Panc1 (cell line): ENCODE measurements around the gene ABCA7. TPM values are rescaled to one million over a fixed set of nuclear protein-coding genes. Genes with fewer than 3 reads are reported as not detected.

Experiments
- ATAC-seq: fragments of 200-7000 bp; cut with Tn5 transposase; 2 replicates; pipeline ENCODE4 v1.9.1; 2020; ENCODE audit warnings: mild to moderate bottlenecking, moderate library complexity
- BruUV-seq: library from RNA; stranded (reverse); fragments of 400-500 nt; replicated peaks from 2 replicates; lab custom pipeline; 2021; lab: Mats Ljungman, UMichigan
- CTCF ChIA-PET: fragments of 300-600 bp; sonication (Branson Sonifier 250); formaldehyde crosslinking; loops from one replicate; lab custom pipeline; 2022; ENCODE audit warnings: antibody characterized with exemption; lab: Charles Lee
- POLR2A ChIA-PET: fragments of 300-600 bp; sonication (Branson Sonifier 250); formaldehyde crosslinking; loops from one replicate; lab custom pipeline; 2022; ENCODE audit warnings: antibody characterized with exemption; lab: Charles Lee
- DNase-seq: peaks from one replicate; pipeline ENCODE4 v3.0.0-alpha.2; 2010; ENCODE audit warnings: low read depth, low spot score
- H3K27ac ChIP-seq: 2 replicates; pipeline ENCODE4 v1.5.1; 2011; ENCODE audit warnings: mild to moderate bottlenecking, low read length, inconsistent platforms
- H3K27me3 ChIP-seq: fragments of 200-500 bp; sonication (Bioruptor generic); 2 replicates; pipeline ENCODE4 v1.6.0; 2014; ENCODE audit warnings: low read length, inconsistent platforms; ENCODE audit not compliant: control insufficient read depth, insufficient read depth
- H3K36me3 ChIP-seq: fragments of 200-500 bp; sonication (Bioruptor generic); 2 replicates; pipeline ENCODE4 v1.5.1; 2014; ENCODE audit warnings: inconsistent platforms, mild to moderate bottlenecking, low read length, moderate library complexity; ENCODE audit not compliant: control insufficient read depth, insufficient read depth
- H3K4me1 ChIP-seq: 2 replicates; pipeline ENCODE4 v1.5.1; 2011; ENCODE audit warnings: inconsistent platforms, mild to moderate bottlenecking, low read length, moderate library complexity; ENCODE audit not compliant: control insufficient read depth, insufficient read depth
- H3K4me3 ChIP-seq, 2 experiments: 2 replicates each; pipeline ENCODE4 v1.5.1; 2011 to 2012; ENCODE audit warnings: low read depth in 2 of 2, low read length in 2 of 2, mild to moderate bottlenecking in 2 of 2, inconsistent platforms in 1 of 2, moderate library complexity in 1 of 2
- H3K9me3 ChIP-seq: fragments of 200-500 bp; sonication (Bioruptor generic); 2 replicates; pipeline ENCODE4 v1.5.1; 2014; ENCODE audit warnings: low read depth, mild to moderate bottlenecking, inconsistent platforms, low read length, moderate library complexity; ENCODE audit not compliant: control insufficient read depth, insufficient read depth
- POLR2AphosphoS5 ChIP-seq: IDR thresholded peaks from 2 replicates; pipeline ENCODE4 v1.6.1; 2012; ENCODE audit warnings: mild to moderate bottlenecking, low read depth, low read length, moderate library complexity
- SIN3A ChIP-seq: IDR thresholded peaks from 2 replicates; pipeline ENCODE4 v1.6.1; 2012; ENCODE audit warnings: low read depth, mild to moderate bottlenecking, low read length, moderate library complexity, borderline replicate concordance; ENCODE audit not compliant: insufficient read depth
- TCF7L2 ChIP-seq: IDR thresholded peaks from 2 replicates; pipeline ENCODE4 v1.6.1; 2011; ENCODE audit warnings: mild to moderate bottlenecking, low read depth, low read length, inconsistent platforms
- in situ Hi-C: cut with HindIII; loops from 2 replicates; pipeline ENCODE4 v1.10.0; 2016; ENCODE audit warnings: low sequenced_read_pairs, low pct_unique_long_range_greater_than_20kb
- intact Hi-C: fragments of 100-400 bp; cut with micrococcal nuclease; formaldehyde crosslinking; loops from one replicate; pipeline ENCODE4 v1.10.0; 2022; ENCODE audit not compliant: unreplicated experiment
- total RNA-seq: library from RNA; stranded (reverse); gene quantifications from one replicate; pipeline ENCODE4 v1.2.1, GENCODE V29; 2021; ENCODE audit not compliant: unreplicated experiment
- TF ChIP-seq, protein P1 (sequence below): fragments of 450-650 bp; IDR thresholded peaks from 2 replicates; pipeline ENCODE4 v1.5.1; 2017; ENCODE audit warnings: mild to moderate bottlenecking
- TF ChIP-seq, protein P2 (sequence below), 2 experiments: IDR thresholded peaks; 2 replicates each; pipeline ENCODE4 v1.6.1; 2011 to 2012; ENCODE audit warnings: low read depth in 2 of 2, control low read depth in 1 of 2, low read length in 1 of 2, mild to moderate bottlenecking in 1 of 2, moderate library complexity in 1 of 2; ENCODE audit not compliant: insufficient read depth in 1 of 2

ABCA7 gene
- total RNA-seq, 1 experiment from 2014 or later, result 47.5 TPM

DNA sequence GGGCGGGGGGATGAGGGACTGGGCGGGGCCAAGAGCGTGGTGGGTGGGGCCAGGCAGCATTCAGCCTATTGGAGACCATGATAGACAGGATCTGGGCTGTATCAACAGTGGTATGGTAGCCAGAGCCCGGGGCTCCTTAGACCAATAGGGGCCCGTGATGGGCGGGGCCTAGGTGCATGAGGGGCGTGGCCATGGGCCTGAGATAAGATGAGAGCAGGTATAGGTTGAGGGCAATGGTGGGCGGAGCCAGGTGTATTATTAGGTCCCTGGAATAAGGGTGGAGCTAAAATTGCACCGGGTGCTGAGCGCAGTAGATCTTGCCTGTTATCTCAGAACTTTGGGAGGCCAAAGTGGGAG is 5.3 kb downstream of the ABCA7 start:
- in situ Hi-C loops (no loop called here), intact Hi-C loops (no loop called here)
- H3K4me3 ChIP-seq, result no peak overlapping the region
- no TSS peak for BruUV-seq
- ChIA-PET POLR2A (no interaction called here), CTCF (no interaction called here)
- peak; percentile 16 for ATAC-seq
- H3K9me3 ChIP-seq, result no peaks in the 10 kb centered on the region
- no peak overlapping the region for H3K27ac ChIP-seq
- no peak for TF ChIP-seq SIN3A
- TF ChIP-seq, protein P1, sequence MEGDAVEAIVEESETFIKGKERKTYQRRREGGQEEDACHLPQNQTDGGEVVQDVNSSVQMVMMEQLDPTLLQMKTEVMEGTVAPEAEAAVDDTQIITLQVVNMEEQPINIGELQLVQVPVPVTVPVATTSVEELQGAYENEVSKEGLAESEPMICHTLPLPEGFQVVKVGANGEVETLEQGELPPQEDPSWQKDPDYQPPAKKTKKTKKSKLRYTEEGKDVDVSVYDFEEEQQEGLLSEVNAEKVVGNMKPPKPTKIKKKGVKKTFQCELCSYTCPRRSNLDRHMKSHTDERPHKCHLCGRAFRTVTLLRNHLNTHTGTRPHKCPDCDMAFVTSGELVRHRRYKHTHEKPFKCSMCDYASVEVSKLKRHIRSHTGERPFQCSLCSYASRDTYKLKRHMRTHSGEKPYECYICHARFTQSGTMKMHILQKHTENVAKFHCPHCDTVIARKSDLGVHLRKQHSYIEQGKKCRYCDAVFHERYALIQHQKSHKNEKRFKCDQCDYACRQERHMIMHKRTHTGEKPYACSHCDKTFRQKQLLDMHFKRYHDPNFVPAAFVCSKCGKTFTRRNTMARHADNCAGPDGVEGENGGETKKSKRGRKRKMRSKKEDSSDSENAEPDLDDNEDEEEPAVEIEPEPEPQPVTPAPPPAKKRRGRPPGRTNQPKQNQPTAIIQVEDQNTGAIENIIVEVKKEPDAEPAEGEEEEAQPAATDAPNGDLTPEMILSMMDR, result no peak
- TF ChIP-seq, protein P2, sequence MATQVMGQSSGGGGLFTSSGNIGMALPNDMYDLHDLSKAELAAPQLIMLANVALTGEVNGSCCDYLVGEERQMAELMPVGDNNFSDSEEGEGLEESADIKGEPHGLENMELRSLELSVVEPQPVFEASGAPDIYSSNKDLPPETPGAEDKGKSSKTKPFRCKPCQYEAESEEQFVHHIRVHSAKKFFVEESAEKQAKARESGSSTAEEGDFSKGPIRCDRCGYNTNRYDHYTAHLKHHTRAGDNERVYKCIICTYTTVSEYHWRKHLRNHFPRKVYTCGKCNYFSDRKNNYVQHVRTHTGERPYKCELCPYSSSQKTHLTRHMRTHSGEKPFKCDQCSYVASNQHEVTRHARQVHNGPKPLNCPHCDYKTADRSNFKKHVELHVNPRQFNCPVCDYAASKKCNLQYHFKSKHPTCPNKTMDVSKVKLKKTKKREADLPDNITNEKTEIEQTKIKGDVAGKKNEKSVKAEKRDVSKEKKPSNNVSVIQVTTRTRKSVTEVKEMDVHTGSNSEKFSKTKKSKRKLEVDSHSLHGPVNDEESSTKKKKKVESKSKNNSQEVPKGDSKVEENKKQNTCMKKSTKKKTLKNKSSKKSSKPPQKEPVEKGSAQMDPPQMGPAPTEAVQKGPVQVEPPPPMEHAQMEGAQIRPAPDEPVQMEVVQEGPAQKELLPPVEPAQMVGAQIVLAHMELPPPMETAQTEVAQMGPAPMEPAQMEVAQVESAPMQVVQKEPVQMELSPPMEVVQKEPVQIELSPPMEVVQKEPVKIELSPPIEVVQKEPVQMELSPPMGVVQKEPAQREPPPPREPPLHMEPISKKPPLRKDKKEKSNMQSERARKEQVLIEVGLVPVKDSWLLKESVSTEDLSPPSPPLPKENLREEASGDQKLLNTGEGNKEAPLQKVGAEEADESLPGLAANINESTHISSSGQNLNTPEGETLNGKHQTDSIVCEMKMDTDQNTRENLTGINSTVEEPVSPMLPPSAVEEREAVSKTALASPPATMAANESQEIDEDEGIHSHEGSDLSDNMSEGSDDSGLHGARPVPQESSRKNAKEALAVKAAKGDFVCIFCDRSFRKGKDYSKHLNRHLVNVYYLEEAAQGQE (IDR thresholded peaks at IDR 0.05; ENCODE audit: insufficient read depth in 1 of 2, low read depth in 2 of 2, low read length in 1 of 2), result no peak
- TF ChIP-seq POLR2AphosphoS5, result no peak
- TF ChIP-seq TCF7L2, result no peak
- peaks cover 12% of the 10 kb centered on the region for H3K4me1 ChIP-seq
- no peaks in the 10 kb centered on the region for H3K27me3 ChIP-seq
- no peak for DNase-seq
- H3K36me3 ChIP-seq, result peaks cover 3% of the 10 kb centered on the region; the same call in 1 of the 2 replicates

DNA sequence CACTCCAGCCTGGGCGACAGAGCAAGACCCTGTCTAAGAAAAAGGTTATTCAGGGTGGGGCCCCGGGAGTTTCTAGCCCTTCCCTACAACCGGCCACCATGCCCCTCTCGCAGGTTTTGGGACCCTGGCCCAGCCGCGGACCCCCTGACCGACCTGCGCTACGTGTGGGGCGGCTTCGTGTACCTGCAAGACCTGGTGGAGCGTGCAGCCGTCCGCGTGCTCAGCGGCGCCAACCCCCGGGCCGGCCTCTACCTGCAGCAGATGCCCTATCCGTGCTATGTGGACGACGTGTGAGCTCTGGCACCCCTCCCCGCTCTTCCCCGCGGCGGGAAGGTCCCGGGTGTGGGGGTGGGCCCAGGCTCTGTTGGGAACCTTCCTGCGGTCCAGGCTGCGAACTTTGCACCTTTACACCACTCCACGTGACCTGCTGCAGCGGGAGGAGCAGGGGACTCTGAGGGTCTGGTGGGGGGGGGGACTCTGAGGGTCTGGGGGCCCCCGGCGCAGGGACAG is 6.3 kb downstream of the ABCA7 start:
- no peak for ATAC-seq
- H3K27me3 ChIP-seq, result no peaks in the 10 kb centered on the region
- no peak overlapping the region for H3K27ac ChIP-seq
- no peak for DNase-seq
- no peaks in the 10 kb centered on the region for H3K9me3 ChIP-seq
- no peak overlapping the region for H3K4me3 ChIP-seq
- ChIA-PET CTCF (no interaction called here), POLR2A (no interaction called here)
- in situ Hi-C loops (no loop called here), intact Hi-C loops (no loop called here)
- peaks cover 12% of the 10 kb centered on the region for H3K4me1 ChIP-seq
- TF ChIP-seq, protein P2 (IDR thresholded peaks at IDR 0.05; ENCODE audit: insufficient read depth in 1 of 2, low read depth in 2 of 2, low read length in 1 of 2), result no peak
- TF ChIP-seq TCF7L2 (no peak), SIN3A (no peak), POLR2AphosphoS5 (no peak)
- TF ChIP-seq, protein P1, result no peak
- no peaks in the 10 kb centered on the region for H3K36me3 ChIP-seq
- BruUV-seq, result no TSS peak
